K562 (cell line): ENCODE measurements around the gene ADK.
"Not testable (repeated sequence)": the region's sequence is repeated elsewhere in the genome, so short reads cannot be mapped to it uniquely, and the experiment has no call there.

Experiments
- GABPB1 ChIP-seq: sonication (generic); formaldehyde crosslinking; IDR thresholded peaks from 2 replicates; pipeline ENCODE4 v1.8.0; 2022; ENCODE audit warnings: mild to moderate bottlenecking, missing genetic modification reagents
- HNRNPK ChIP-seq: fragments of 200-400 bp; formaldehyde crosslinking; IDR thresholded peaks from one replicate; pipeline ENCODE4 v1.6.1; 2018; ENCODE audit warnings: mild to moderate bottlenecking, low read depth, low read length; ENCODE audit not compliant: poor library complexity, severe bottlenecking

DNA sequence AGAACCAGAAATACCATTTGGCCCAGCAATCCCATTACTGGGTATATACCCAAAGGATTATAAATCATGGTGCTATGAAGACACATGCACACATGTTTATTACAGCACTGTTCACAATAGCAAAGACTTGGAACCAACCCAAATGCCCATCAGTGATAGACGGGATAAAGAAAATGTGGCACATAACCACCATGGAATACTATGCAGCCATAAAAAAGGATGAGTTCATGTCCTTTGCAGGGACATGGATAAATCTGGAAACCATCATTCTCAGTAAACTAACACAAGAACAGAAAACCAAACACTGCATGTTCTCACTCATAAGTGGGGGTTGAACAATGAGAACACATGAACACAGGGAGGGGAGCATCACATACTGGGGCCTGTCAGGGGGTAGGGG, 306.5 kb downstream of the ADK start:
- TF ChIP-seq HNRNPK; GABPB1 (CRISPR knock-in tag): not testable (repeated sequence)
